K562 (cell line): ENCODE measurements around the gene FAM171A2. TPM values are rescaled to one million over a fixed set of nuclear protein-coding genes. Genes with fewer than 3 reads are reported as not detected.

ENCODE experiments used
- ATAC-seq: fragments of 200-7000 bp; cut with Tn5 transposase; 3 replicates; pipeline ENCODE4 v1.9.1; 2020; ENCODE audit warnings: moderate library complexity
- BruUV-seq: library from RNA; stranded (reverse); fragments of 400-500 nt; replicated peaks from 2 replicates; lab custom pipeline; 2021; lab: Mats Ljungman, UMichigan
- CTCF ChIA-PET: fragments of 300-600 bp; formaldehyde crosslinking; extraction: SDS; loops from one replicate; lab custom pipeline; 2021; ENCODE audit warnings: low intra/inter-chr PET ratio; lab: Yijun Ruan, JAX
- POLR2A ChIA-PET: fragments of 300-600, 350-650 bp; sonication (Branson Sonifier 250); formaldehyde crosslinking; extraction: SDS; loops from one replicate; lab custom pipeline; 2021; ENCODE audit warnings: antibody characterized with exemption, inconsistent platforms; lab: Yijun Ruan, JAX
- DNase-seq, 4 experiments: peaks; one replicate each; pipeline versions ENCODE4 v3.0.0 to v3.0.0-alpha.2; 2011 to 2018; ENCODE audit warnings: low spot score in 3 of 4, mixed read lengths in 3 of 4; ENCODE audit errors: extremely low read depth in 1 of 4
- FAIRE-seq: peaks from 2 replicates; lab custom pipeline; 2011; peaks lifted over from hg19 to GRCh38; lab: Jason Lieb, UNC
- H2AFZ ChIP-seq: 2 replicates; pipeline ENCODE4 v1.6.0; 2011; ENCODE audit warnings: low read depth, low read length, control low read depth, inconsistent platforms
- H3K27ac ChIP-seq: fragments of 200-600 bp; 3 replicates; pipeline ENCODE4 v1.8.0; 2011; ENCODE audit warnings: low read depth, mild to moderate bottlenecking, control low read depth, inconsistent platforms, low read length, moderate library complexity, mixed read lengths; ENCODE audit errors: extremely low read depth
- H3K27me3 ChIP-seq, 2 experiments: fragments of 300-600 bp in 1 of 2; 2 replicates in 1 of 2; 3 replicates in 1 of 2; pipeline versions ENCODE4 v1.6.0 to v1.8.0; 2011; ENCODE audit warnings: inconsistent platforms in 2 of 2, low read length in 2 of 2, mild to moderate bottlenecking in 1 of 2, mixed read lengths in 1 of 2, moderate library complexity in 1 of 2; ENCODE audit not compliant: control insufficient read depth in 2 of 2, insufficient read depth in 2 of 2
- H3K36me3 ChIP-seq: fragments of 300-600 bp; 3 replicates; pipeline ENCODE4 v1.8.0; 2011; ENCODE audit warnings: mild to moderate bottlenecking, low read length, inconsistent platforms; ENCODE audit not compliant: control insufficient read depth, insufficient read depth
- H3K4me1 ChIP-seq, 2 experiments: fragments of 200-600 bp in 1 of 2; replicated peaks in 1 of 2; 2 replicates in 1 of 2; 3 replicates in 1 of 2; pipeline versions ENCODE4 v1.5.1 to v1.8.0; 2011; ENCODE audit warnings: inconsistent platforms in 2 of 2, low read length in 2 of 2, mild to moderate bottlenecking in 1 of 2, mixed read lengths in 1 of 2, moderate library complexity in 1 of 2; ENCODE audit not compliant: control insufficient read depth in 2 of 2, insufficient read depth in 2 of 2
- H3K4me2 ChIP-seq: 2 replicates; pipeline ENCODE4 v1.6.1; 2011; ENCODE audit warnings: low read length, control low read depth, inconsistent platforms, mixed read lengths; ENCODE audit not compliant: insufficient read depth
- H3K4me3 ChIP-seq: fragments of 200-600 bp; sonication (generic), shearing (Covaris generic); 2 replicates; pipeline ENCODE4 v1.5.1; 2016; ENCODE audit warnings: control low read depth, inconsistent platforms
- H3K79me2 ChIP-seq: fragments of 200-600 bp; 3 replicates; pipeline ENCODE4 v1.8.0; 2011; ENCODE audit warnings: low read length, inconsistent platforms; ENCODE audit not compliant: control insufficient read depth, insufficient read depth
- H3K9ac ChIP-seq, 2 experiments: 2 replicates each; pipeline versions ENCODE4 v1.6.0 to v1.6.1; 2011; ENCODE audit warnings: low read depth in 2 of 2, low read length in 2 of 2, control low read depth in 1 of 2, inconsistent platforms in 1 of 2, mild to moderate bottlenecking in 1 of 2, mixed read lengths in 1 of 2; ENCODE audit not compliant: insufficient read depth in 1 of 2
- H3K9me1 ChIP-seq: one replicate; pipeline ENCODE4 v1.6.0; 2011; ENCODE audit warnings: inconsistent platforms, mild to moderate bottlenecking, low read length, moderate library complexity; ENCODE audit not compliant: control insufficient read depth, insufficient read depth
- H3K9me3 ChIP-seq: replicated peaks from 2 replicates; pipeline ENCODE4 v1.5.1; 2011; ENCODE audit warnings: low read depth, low read length, inconsistent platforms; ENCODE audit not compliant: control insufficient read depth, insufficient read depth
- H4K20me1 ChIP-seq: replicated peaks from 2 replicates; pipeline ENCODE4 v1.6.1; 2011; ENCODE audit warnings: low read length, inconsistent platforms, mixed read lengths; ENCODE audit not compliant: control insufficient read depth, insufficient read depth
- BHLHE40 ChIP-seq: IDR thresholded peaks from 2 replicates; pipeline ENCODE4 v1.6.1; 2011; ENCODE audit warnings: low read length, improper control_type of control experiment
- CSDE1 ChIP-seq, 2 experiments: fragments of 450-650 bp; IDR thresholded peaks; 2 replicates each; pipeline ENCODE4 v1.6.1; 2016; ENCODE audit warnings: mild to moderate bottlenecking in 1 of 2
- DPF2 ChIP-seq: fragments of 450-650 bp; IDR thresholded peaks from 2 replicates; pipeline ENCODE4 v1.6.1; 2016
- JUN ChIP-seq, 2 experiments: sonication (generic) in 1 of 2; formaldehyde crosslinking in 1 of 2; IDR thresholded peaks; 2 replicates each; pipeline versions ENCODE4 v1.6.1 to v1.8.0; 2012 to 2022; ENCODE audit warnings: borderline replicate concordance in 2 of 2, mild to moderate bottlenecking in 2 of 2, improper control_type of control experiment in 1 of 2, low read depth in 1 of 2, low read length in 1 of 2, missing genetic modification reagents in 1 of 2
- PRPF4 ChIP-seq: fragments of 200-400 bp; formaldehyde crosslinking; IDR thresholded peaks from one replicate; pipeline ENCODE4 v1.6.1; 2017; ENCODE audit warnings: low read length, low read depth, mild to moderate bottlenecking; ENCODE audit not compliant: insufficient read depth, poor library complexity, severe bottlenecking
- RNF2 ChIP-seq: sonication (generic); IDR thresholded peaks from 2 replicates; pipeline ENCODE4 v1.6.1; 2016
- ZBTB33 ChIP-seq: sonication (generic); formaldehyde crosslinking; IDR thresholded peaks from 2 replicates; pipeline ENCODE4 v1.8.1; 2023; ENCODE audit warnings: mild to moderate bottlenecking, missing genetic modification reagents
- WGBS: fragments of 100-300 bp; shearing (Covaris generic); methylation state at CpG from one replicate; pipeline ENCODE4 v1.1.6; 2016; ENCODE audit warnings: low coverage, mixed read lengths; ENCODE audit not compliant: insufficient coverage; ENCODE audit errors: missing lambda C conversion rate; 5-methylcytosine and 5-hydroxymethylcytosine counted together
- in situ Hi-C: fragments of 300-500 bp; cut with MboI; formaldehyde crosslinking; loops from 4 replicates; pipeline ENCODE4 v1.15.0; 2018; ENCODE audit warnings: inconsistent platforms, mixed read lengths
- intact Hi-C: fragments of 100-400 bp; cut with micrococcal nuclease; formaldehyde crosslinking; loops from 2 replicates; pipeline ENCODE4 v1.14.2; 2022
- polyA plus RNA-seq, 8 experiments: library from polyadenylated mRNA; depleted of rRNA in 4 of 8; stranded (reverse) in 5 of 8; unstranded in 3 of 8; fragments of >200 nt; fragmentation: Nextera tagmentation in 2 of 8; fragmentation: Illumina TruSeq in 1 of 8; extraction: Ambion mirVana in 2 of 8; extraction: Trizol in 1 of 8; gene quantifications; 2 replicates each; pipeline versions ENCODE4 v1.2.1 to v1.2.3, GENCODE V29; 2011 to 2014; ENCODE audit warnings: inconsistent platforms in 1 of 8, missing spikeins in 1 of 8
- total RNA-seq, 7 experiments: library from RNA; depleted of rRNA in 6 of 7; stranded (reverse); fragments of >200 nt in 6 of 7; fragmentation: Illumina TruSeq in 2 of 7; extraction: Trizol in 2 of 7; gene quantifications; 2 replicates each; pipeline versions ENCODE4 v1.2.1 to v1.2.3, GENCODE V29; 2011 to 2021; ENCODE audit warnings: low replicate concordance in 1 of 7
- TF ChIP-seq, protein P1 (sequence below), 2 experiments: IDR thresholded peaks; 2 replicates each; pipeline ENCODE4 v1.6.1; 2011; ENCODE audit warnings: borderline replicate concordance in 1 of 2, control low read depth in 1 of 2, low read depth in 1 of 2, low read length in 1 of 2, mild to moderate bottlenecking in 1 of 2, mixed read lengths in 1 of 2, moderate library complexity in 1 of 2; ENCODE audit not compliant: insufficient read depth in 1 of 2, insufficient read length in 1 of 2, poor library complexity in 1 of 2, severe bottlenecking in 1 of 2; ENCODE audit errors: extremely low read depth in 1 of 2

Gene FAM171A2
- total and polyA plus RNA-seq, 9 of the 15 experiments (the other 6 are each of a cell fraction or from before 2014, with no cell fraction given), result 0.10 to 10.2 (median 2.0) TPM; not detected in 1

DNA sequence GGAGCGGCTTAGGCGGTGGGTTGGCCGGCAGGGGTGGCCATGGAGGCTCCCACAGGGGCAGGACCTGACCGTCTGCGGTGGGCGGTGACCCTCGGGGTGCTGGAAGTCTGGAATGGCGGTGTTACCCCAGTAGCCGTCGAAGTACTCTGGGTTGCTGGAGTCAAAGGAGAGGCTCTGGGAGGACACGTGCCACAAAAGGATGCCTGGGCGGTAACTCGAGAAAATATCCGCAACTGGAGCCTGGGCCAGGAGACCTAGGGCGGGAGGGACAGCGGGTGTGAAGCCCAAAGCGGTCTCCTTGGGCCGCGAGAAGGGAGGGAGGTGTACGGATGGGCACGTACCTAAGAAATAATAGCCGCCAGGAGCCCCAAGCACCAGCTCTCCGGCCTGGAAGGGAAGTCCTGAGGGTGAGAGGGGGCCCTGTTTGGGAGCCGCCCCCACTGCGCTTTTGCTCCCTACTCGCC is 21.2 kb upstream of the FAM171A2 start:
- WGBS, result 32% methylated on average over 22 of the region's 26 CpGs
- Histone ChIP-seq H3K9ac (peak overlapping the region; percentile 53 to 91; a peak in 3 of 4 replicates), H3K79me2 (peaks cover 7% of the 10 kb centered on the region; the same call in 2 of the 3 replicates), H3K36me3 (no peaks in the 10 kb centered on the region), H3K9me1 (no peaks in the 10 kb centered on the region), H3K4me1 (peaks cover 26 to 40% of the 10 kb centered on the region in 2 experiments), H3K27me3 (no peaks in the 10 kb centered on the region; a peak in 1 of 5 replicates), H3K4me2 (peak overlapping the region; percentile 67), H3K27ac (peak overlapping the region; percentile 27), H3K9me3 (no peaks in the 10 kb centered on the region), H2AFZ (peak overlapping the region; percentile 87), H3K4me3 (peak overlapping the region; percentile 58), H4K20me1 (no peaks in the 10 kb centered on the region)
- CTCF ChIA-PET, result no interaction called here
- DNase-seq, result no peak
- in situ Hi-C loops (no loop called here), intact Hi-C loops (loop anchor here (5.0 kb wide), 1 partner anchor 117 kb away; the partner anchor contains the start of gene GPATCH8)
- FAIRE-seq, result no peak
- POLR2A ChIA-PET, result interaction anchor here (0.6 to 1.8 kb wide), 11 partner anchors 9 to 286 kb away, joined by 3 to 7 read pairs (median 3); partner anchors contain the start of gene GPATCH8
- BruUV-seq, result no TSS peak
- no peak for ATAC-seq
- peak; percentile 89 for TF ChIP-seq ZBTB33
- no peak for TF ChIP-seq DPF2
- 0 out of 2 replicates have a peak, but pooled peaks have one; percentile 2 for TF ChIP-seq BHLHE40
- TF ChIP-seq RNF2, result peak; percentile 20; the same call in 1 of the 2 replicates
- TF ChIP-seq CSDE1 (IDR thresholded peaks at IDR 0.05), result no peak
- no peak for TF ChIP-seq PRPF4
- TF ChIP-seq, protein P1, sequence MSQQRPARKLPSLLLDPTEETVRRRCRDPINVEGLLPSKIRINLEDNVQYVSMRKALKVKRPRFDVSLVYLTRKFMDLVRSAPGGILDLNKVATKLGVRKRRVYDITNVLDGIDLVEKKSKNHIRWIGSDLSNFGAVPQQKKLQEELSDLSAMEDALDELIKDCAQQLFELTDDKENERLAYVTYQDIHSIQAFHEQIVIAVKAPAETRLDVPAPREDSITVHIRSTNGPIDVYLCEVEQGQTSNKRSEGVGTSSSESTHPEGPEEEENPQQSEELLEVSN (IDR thresholded peaks at IDR 0.05; ENCODE audit: borderline replicate concordance in 1 of 2, extremely low read depth in 1 of 2, insufficient read depth in 1 of 2, insufficient read length in 1 of 2, low read depth in 1 of 2, low read length in 1 of 2, poor library complexity in 1 of 2, severe bottlenecking in 1 of 2), result peak; percentile 77 to 91
- TF ChIP-seq JUN (IDR thresholded peaks at IDR 0.05; ENCODE audit: borderline replicate concordance, low read depth, low read length), result no peak
- 0 out of 2 replicates have a peak, but pooled peaks have one; percentile 42 for TF ChIP-seq JUN (CRISPR knock-in tag; IDR thresholded peaks at IDR 0.05; ENCODE audit: borderline replicate concordance)
